Ramos (cell line): ENCODE results near the gene OR7G2.
"Not testable (repeated sequence)": the region's sequence is repeated elsewhere in the genome, so short reads cannot be mapped to it uniquely, and the experiment has no call there.

Experiments used
- in situ Hi-C: fragments of 300-500 bp; cut with MboI; formaldehyde crosslinking; loops from one replicate; pipeline ENCODE4 v1.14.3; 2022; ENCODE audit warnings: low sequenced_read_pairs; ENCODE audit not compliant: unreplicated experiment

The OR7G2 gene

DNA sequence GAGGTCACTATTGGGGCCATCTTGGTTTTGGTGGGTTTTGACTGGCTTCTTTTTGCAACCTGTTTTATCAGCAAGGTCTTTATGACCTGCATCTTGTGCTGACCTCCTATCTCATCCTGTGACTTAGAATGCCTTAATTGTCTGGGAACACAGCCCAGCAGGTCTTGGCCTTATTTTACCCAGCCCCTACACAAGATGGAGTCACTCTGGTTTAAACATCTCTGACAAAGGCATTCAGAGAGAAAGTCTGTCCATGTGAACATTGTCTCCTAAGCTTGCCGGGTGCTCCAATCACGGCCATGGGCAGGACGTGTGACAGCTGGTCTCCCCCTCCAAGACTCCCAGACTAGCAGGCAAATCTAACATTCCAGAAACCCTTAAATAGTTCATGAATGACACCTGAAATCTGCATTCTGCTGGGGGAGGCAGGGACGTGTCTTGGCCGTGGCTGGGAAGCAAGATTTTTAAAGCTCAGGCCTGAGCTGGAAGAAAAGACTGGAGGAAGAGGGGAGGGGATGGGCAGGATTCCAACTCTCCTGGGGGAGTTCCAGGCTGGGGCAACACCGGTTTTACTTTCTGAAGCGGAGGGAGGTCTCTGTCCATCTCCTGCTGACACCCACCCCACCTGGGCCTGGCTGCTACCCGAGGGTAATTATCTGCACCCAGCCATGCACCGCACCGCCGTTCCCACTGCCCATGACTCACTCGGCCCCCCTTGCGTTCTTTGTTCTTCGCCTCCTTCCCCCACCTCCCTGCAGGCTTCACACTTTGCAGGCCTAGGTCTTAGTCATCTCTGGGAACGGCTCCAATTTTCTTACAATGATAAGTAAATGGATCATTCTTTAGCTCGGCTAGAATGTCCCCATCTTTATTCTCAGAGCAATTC lies 32.0 kb downstream of the OR7G2 start:
- in situ Hi-C loops, result no loop called here

GRCh38 chr19:9073806-9074205 lies 33.5 kb downstream of the OR7G2 start:
- in situ Hi-C loops, result no loop called here

DNA sequence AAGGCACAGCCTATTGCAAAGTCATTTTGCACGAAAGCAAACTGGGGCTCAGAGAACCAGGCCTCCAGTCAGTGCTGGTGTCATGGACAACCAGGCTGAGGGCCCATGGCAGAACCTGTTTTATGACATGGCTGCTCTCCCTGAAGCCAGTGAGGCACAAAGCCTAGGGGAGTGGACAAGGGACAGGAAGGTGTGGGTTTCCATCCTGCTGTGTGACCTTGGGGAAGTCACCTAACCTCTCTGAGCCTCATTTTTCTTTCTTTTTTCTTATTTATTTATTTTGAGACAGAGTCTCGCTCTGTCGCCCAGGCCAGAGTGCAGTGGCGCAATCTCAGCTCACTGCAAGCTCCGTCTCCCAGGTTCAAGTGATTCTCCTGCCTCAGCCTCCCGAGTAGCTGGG lies 35.6 kb downstream of the OR7G2 start:
- in situ Hi-C loops, result not testable (repeated sequence)

GRCh38 chr19:9070066-9070465 lies 37.2 kb downstream of the OR7G2 start:
- in situ Hi-C loops, result no loop called here

DNA sequence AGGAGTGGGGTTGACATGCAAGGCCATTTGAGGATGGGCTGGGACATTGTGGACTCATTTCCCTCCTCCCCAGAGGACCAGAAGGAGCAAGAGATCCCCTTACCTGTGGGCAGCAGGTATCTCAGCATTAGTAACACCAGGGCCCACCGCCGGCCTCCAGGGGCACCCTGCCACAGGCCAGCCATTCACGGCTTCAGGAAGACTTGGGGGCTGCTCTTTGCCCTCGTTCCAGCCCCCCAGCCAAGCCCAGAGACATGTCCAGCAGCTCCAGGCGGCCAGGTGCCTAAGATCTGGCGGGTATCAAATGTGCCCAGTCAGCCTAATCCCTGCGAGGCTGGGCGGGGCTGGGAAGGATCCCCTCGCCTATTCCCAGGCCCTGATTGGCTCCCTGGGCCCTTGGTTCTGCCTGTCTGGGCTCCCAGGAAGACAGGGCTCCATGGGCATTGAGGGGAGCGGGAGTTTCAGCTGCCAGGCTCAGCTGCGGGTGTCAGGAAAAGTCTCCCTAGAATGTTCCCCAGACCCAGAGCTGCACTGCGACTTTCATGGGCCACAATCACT lies 41.7 kb downstream of the OR7G2 start:
- in situ Hi-C loops, result no loop called here

DNA sequence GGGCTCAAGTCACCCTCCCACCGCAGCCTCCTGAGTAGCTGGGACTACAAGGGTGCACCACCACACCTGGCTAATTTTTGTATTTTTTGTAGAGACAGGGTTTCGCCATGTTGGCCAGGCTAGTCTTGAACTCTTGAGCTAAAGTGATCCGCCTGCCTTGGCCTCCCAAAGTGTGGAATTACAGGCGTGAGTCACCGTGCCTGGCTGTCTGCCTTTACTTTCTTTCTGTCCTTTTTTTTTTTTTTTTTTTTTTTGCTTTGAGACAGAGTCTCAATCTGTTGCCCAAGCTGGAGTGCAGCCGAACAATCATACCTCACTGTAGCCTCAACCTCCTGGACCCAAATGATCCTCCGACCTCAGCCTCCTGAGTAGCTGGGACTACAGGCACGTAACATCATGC lies 45.4 kb downstream of the OR7G2 start:
- in situ Hi-C loops, result no loop called here

DNA sequence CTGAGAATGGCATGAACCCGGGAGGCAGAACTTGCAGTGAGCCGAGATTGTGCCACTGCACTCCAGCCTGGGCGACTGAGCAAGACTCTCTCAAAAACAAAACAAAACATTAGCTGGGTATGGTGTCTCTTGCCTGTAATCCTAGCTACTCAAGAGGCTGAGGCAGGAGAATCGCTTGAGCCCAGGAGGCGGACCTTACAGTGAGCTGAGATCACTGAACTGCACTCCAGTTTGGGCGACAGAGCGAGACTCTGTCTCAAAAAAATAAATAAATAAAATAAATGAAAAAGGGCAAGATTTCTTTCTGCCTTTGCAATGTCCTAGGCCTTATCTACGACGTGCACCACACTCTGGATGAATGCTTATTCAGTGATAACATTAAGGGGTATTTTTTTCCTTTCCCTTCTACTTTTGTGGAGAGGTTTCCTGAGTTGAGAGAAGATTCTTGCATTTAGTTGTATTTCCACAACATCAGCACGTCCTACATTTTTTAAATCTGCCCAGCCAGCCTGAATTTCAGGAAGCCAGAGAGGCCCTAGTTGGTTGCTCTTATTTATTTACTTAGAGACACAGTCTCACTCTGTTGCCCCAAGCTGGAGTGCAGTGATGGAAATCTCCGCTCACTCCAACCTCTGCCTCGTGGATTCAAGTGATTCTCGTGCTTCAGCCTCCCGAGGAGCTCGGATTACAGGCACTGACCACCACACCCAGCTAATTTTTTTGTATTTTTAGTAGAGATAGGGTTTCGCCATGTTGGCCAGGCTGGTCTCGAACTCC lies 46.5 kb downstream of the OR7G2 start:
- in situ Hi-C loops, result no loop called here

GRCh38 chr19:9058905-9059667 lies 48.2 kb downstream of the OR7G2 start:
- in situ Hi-C loops, result no loop called here

DNA sequence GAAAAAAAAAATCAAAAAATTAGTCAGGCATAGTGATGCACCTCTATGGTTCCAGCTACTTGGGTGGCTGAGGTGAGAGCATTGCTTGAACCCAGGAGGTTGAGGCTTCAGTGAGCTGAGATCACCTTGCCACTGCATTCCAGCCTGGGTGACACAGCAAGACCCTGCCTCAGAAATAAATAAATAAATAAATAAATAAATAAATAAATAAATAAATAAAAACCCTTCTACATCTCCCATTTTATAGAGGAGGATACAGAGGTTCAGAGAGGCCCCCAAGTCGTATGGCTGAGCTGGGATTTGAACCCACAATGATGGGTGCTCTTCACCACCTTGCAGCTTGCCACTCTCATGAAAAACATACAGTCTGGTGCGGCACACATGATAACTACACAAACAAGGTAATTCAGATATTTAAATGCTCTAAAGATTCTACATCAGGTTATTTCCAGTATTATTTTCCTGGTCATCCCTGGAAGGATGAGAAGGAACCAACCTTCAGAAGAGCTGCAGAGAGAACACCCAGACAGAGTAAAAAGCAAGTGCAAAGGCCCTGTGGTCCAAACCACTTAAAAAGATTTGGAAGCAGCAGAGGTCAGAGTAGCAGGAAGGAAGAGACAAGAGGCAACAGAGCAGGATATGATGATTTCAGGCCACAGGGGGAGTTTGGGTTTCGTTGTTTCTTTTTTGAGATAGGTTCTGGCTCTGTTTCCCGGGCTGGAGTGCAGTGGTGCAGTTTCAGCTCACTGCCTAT lies 49.6 kb downstream of the OR7G2 start:
- in situ Hi-C loops, result no loop called here

DNA sequence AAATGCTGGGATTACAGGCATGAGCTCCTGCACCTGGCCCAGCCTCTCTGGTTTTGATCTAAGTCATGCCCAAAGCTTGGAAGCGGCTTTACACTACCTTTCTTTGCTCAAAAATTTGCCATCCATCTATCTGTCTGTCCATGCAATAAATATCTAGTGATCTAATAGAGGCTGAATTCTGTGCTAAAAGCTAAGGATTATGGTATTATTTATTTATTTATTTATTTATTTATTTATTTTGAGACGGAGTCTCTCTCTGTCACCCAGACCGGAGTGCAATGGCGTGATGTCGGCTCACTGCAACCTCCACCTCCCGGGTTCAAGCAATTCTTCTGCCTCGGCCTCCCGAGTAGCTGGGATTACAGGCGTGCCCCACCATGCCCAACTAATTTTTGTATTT lies 51.1 kb downstream of the OR7G2 start:
- in situ Hi-C loops, result not testable (repeated sequence)

GRCh38 chr19:9054765-9055164 lies 52.5 kb downstream of the OR7G2 start:
- in situ Hi-C loops, result no loop called here

GRCh38 chr19:9054207-9054606 lies 53.1 kb downstream of the OR7G2 start:
- in situ Hi-C loops, result no loop called here

DNA sequence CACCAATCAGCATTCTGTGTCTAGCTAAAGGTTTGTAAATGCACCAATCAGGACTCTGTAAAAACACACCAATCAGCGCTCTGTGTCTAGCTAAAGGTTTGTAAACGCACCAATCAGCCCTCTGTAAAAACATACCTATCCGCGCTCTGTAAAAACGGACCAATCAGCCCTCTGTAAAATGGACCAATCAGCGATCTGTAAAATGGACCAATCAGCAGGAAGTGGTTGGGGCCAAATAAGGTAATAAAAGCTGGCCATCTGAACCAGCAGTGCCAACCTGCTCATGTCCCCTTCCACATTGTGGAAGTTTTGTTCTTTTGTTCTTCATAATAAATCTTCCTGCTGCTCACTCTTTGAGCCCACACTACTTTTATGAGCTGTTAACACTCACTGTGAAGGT lies 53.6 kb downstream of the OR7G2 start:
- in situ Hi-C loops, result not testable (repeated sequence)

GRCh38 chr19:9052894-9053293 lies 54.4 kb downstream of the OR7G2 start:
- in situ Hi-C loops, result no loop called here
